Colon (tissue), 2 donors: ENCODE results near the gene PLAGL1.

ENCODE experiments used
- FAIRE-seq: peaks from 2 replicates; lab custom pipeline; 2012; peaks lifted over from hg19 to GRCh38; lab: Jason Lieb, UNC
- donor health status: control.
- donor health status: control.

The PLAGL1 gene

DNA sequence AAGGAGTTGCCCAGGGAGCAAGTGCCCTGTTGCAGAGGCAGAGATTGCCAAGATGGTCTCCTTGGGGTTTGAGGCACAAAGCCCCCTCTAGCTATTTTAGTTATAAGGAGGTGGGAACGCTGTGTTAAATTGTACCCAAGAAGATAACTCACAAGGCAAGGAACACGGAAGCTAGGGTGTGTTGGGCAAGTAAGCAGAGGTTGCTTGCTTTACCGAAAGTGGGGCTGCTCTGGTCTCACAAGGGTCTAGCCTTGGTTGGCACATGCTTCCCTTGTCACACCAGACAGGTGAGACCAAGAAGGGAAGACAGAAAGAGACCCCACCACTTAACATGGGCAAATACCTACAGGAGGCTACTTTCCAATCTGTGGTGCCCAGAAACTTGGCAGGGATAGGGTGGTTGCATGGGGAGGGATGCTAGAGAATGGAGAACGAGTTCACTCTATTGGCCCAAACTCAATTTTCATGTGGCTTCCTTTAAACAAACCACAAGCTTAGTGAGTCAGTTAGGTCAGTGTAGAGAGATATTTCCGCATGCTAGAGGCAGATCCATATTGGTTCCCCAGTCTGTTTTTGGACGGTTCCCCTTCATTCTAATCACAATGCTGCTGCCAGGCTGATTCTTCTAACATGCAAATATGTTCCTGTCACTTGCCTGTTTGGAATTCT is 42.4 kb downstream of the PLAGL1 start:
- FAIRE-seq: no peak

DNA sequence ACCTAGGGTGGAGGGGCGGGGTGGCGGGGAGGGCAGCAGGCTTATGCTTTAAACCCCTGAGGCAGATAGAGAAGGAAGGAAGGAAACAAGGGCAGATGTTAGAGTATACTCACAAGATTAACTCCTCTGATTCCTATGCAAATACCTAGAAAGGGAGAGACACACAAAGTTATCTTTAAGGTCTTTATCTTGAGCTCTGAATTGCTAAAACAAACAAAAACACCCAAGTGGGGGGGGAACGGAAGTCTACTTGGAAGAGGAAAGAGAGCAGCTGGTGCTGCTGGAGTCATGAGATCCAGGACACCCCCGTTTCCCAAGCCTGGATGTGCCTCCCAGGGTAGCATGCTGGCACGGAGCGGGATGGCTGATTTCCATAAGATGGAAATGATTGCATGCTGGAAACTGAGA is 43.4 kb downstream of the PLAGL1 start:
- no peak for FAIRE-seq

DNA sequence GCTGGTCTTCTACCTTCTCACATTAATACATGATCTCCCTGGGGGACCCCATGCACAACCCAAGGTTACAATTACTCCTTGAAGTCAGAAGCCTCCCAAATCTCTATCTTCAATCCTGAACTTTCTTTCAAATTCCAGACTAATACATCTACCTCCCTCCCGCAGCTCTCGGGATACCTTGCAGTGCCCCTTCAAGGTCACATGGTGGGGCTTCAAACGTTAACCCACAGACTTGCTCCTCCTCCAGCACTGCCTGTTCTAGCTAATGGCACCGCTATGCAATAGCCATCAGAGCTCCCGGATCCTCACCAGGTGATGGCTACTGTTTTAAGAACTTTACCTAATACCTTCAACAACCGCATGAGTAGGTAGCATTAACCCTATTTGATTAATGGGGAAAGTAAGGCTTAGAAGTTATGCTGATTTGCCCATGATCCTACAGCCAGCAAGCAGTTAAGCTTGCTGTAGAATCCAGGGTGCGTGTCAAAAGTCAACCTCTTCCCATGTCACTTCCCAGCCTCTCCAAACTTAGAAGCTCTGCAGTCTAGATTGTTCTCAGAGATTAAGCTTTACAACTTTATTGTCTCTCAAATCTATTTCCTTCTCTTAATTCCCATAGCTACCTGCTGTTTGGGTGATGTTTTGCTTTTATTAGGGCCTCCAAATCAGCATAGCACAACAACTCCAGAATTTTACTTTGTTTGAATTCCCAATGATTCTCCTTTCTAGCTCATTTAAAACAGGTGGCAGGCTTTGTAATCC is 44.7 kb downstream of the PLAGL1 start:
- FAIRE-seq: no peak

DNA sequence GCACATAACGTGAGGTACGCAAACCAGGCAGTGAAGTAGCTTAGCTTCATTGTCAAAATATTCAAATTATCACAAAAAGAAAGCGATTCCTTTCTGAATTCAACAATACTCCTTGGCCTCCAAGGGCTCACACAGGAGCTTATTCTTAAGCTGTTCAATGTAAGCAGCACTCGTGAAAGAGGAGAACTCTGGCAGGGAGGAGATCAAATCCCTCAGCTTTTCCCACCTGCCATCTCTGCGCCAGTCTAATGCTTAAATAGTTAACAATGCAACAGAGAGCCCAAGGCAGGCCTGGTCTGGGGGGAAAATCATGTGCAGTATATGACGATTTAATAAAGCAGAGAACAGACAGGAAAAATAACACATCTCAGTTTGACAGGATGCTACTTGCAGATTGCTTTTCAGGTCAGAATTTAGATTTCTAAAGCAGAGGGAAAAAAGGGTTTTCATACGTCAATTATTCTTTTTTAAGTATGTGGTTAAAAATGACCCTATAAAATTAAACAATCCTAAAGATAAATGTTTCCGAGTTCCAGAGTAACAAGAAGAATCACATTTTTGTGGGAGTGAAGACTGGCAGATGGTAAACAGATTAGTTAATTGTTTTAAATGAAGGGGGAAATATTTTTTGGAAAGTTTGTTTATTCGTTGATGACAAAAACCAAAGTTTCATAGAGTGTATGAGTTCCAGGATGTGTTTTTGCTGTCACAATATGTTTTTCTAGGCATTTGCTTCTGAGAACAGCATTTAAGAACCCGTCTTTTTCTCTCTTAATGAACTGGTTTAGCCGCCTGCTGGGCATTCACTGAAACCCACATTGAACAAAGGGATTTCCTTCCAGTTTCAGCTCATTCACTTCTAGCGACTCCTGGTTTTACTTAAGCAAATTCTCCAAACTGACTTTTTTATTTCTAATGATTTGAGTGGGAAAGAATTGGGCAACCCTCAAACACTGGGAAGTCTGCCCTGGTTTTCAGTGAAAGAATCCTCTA is 45.9 kb downstream of the PLAGL1 start:
- FAIRE-seq: no peak

DNA sequence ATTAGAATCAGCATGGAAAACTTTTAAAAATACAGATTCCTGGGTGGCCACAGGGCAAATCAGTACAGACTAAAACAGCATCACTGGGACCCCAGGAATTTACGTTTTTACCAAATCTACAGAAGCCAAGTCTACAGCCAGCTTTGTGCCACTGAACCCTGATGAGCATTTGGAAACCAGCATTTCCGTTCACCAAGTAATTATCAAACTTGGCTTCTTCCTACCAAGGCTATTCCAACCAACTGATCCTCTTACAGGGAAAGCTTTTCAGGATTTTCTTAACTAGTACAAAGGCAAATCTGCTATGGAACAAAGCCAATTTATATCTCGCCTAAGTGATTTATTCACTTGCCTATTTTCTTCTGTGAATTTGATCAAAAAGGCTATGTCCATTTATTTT is 47.0 kb downstream of the PLAGL1 start:
- FAIRE-seq: no peak

DNA sequence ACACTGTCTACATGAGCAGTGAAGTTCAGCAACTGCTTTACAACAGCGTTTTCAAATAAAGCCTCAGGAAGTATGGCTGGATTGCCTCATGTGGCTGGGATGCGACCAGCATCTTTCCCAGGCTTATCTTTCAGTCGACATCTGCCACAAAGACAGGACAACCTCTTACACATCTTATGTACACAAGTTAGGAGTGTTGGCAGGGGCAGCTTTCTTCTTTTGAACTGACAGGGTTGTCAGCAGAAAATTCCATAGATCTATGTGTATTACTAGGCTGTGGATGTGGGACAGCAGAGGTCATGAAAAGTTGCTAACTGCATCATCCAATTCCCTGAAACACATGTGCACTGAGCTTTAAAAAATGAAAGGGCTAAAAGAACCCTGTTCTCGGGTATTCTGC is 48.1 kb downstream of the PLAGL1 start:
- no peak for FAIRE-seq

DNA sequence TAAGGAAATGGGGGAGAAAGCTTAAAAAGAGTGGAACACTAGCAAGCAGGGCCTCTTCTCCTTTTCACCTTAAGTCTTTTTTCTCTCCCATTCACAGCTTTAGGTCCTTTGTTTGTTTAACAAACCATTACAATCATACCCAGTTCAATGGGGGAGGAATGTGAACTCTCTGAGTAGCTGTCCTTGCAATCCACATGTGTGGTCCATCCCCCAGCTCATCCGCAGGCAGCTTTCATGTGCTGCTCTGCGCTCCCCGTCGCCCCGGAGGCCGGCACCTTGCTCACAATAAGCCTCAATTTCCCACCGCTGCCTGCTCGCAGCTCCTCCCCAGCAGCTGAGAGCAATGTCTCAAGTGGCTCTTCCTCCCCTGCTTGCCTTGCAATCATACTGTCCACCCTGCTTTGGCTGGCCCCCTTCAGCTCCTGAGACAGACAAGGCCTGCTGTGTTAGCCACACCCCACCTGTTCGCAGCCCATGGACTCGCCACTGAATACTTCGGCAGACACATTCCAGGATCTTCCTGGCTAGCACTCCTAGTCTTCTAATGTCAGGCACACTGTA is 49.1 kb downstream of the PLAGL1 start:
- FAIRE-seq: no peak

DNA sequence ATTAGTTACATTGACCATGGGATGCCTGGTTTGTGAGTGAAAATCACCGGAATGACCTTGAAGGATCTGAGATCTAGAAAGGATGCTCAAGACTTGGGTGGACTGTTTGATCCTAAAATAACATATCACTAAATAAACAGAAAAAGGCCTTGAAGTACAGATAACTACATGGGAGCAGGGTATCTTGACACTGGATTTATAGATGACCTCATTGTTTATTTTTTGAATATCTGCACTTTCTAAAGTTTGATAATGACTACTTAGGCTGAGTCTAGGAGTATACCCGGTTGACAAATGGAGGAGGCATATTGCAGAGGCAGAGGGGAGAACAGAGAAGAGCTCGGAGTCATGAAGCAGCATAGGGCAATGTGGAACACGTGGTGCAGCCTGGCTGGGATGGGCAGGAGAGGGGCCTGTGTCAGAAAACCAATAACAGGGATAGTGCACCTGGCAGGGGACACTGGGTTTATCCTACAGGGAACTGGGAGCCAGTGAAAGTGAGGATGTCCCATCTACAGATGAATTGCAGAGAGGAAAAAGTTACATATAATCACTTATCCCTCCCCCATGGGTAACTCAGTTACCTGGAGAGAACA is 50.3 kb downstream of the PLAGL1 start:
- no peak for FAIRE-seq

DNA sequence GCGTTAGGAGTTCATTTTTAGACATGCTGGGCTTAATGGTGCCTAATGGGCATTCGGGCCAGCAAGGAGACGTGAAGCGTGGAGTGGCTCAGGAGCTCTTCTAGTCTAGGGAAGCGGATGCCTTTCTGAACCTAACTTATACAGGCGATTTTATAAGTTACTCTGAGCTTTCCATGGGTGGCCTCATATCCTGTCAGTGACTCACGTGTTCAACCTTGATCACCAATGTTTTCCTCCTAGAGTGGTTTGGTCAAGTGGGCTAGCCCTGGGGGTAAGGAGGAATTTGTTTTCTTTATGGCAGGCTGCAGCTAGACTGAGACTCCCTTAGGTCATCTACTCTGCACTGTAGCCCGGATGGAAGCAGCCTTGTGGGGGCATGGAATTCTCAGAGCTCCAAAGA is 52.1 kb downstream of the PLAGL1 start:
- no peak for FAIRE-seq

DNA sequence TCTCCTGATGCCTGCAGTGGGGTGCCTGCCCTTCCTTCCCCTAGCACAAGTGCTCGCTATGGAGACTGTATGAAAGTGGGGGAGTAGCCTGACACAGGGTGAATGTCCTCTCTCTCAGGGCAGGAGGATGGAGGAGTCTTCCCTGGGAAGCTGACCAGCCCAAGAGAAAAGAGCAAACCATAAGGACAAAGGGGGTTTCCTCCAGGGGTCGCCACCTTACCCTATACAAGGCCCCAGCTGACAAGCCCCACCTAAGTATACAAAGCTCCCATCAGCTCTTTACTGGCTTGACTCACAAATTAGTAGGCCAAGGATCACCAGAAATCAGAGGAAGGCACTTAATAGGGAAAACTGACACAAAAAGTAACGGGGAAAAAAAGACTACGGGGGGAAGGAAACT is 54.1 kb downstream of the PLAGL1 start:
- no peak for FAIRE-seq

DNA sequence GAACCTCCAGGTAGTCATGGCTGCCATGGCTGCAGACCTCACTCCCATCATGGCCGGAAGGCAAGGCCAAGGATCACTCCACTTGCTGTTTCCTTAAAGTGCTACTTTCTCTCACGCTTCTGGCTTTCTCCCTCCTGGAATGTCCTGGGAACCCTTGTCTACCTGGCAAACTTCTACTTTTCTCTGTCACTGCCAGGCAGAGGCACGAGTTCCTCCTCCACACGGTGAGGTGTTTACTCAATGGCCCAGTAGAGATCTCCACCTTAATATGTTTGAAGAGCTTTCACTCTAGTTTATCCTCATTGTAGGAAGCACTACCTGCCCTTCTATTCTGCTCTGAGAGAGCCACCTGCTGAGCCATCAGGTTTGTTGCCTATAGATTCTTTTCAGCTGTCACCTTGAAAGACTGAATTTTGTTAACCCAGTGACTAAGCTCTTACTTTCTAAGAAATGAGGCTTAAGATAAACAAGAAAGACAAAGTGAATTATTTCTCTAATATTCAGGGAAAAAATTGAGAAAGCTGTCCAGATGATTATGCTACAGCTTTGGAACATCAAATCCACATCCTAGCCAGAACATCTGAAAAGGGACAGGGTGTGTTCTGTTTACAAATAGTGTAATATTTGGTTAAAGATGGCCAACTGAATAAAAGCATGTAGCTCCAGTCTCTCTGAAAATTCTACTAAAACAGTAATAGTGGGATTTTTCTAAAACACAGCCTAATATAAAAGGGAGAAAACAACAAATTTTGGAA is 54.9 kb downstream of the PLAGL1 start:
- FAIRE-seq: no peak

DNA sequence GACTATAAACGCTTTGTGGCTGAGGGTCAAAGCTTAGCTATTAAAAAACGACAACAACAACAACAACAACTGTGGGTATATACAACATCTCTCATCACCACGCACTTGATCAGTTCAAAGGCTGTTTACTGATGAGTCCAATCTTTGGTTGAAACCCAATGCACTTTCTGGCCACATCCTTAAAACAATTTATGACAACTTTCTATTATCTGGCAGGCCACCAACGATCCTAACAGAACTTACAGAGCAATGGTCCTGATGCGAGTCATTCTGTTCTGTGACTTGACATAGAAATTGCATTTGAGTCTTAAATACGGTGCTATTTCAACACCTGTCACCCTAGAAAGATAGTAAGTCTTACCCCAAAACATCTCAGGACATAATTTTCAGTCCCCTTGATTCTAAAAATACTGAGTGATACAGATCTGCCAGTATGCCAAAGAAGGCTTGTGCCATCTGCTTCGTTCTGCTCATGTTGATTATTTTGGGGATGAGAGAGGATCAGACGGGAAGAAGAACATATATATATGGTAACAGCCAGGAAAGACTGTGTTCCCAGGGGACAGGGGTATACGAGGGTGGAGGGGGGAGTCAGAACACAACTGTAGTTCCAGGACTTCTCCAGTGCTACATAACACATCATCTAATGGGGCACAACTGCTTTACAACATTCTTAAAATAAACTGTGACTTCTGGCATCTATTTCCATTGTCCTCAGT is 55.8 kb downstream of the PLAGL1 start:
- no peak for FAIRE-seq

DNA sequence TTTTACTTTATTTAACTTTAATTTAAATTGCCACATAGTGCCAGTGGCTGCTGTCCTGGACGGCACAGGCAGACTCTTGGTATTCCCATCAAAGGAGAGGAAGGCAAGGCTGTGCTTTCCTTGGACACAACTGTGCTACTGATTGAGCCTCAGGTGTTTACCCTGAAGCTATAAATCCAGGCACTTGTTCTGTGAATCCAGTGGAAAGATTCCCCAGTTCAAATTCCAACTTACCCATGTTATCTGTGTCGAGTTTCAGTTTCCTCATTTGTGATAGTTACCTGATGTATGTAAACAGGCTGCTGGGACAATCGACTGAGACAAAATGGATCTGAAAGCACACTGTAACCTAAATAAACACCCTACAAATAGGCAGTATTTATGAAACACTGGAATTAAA is 57.2 kb downstream of the PLAGL1 start:
- FAIRE-seq: no peak

DNA sequence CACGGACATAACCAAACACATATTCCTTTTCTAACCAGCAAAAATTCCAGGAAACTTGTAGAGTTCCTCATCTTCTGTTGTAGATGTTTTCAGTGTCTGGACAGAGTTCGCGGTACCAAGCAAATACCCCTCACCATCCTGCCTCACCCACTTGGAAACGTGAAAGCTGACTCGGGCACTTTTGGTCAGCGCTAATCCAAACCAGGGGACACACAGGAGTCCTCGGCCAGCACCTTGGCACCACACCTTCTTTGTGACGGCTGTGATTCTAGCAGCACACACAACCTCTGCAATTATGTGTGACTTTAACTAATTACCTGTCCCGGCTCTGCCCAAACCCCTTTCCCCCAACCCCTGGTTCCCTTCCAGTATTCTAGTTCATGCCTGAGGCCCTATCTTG is 58.1 kb downstream of the PLAGL1 start:
- no peak for FAIRE-seq

DNA sequence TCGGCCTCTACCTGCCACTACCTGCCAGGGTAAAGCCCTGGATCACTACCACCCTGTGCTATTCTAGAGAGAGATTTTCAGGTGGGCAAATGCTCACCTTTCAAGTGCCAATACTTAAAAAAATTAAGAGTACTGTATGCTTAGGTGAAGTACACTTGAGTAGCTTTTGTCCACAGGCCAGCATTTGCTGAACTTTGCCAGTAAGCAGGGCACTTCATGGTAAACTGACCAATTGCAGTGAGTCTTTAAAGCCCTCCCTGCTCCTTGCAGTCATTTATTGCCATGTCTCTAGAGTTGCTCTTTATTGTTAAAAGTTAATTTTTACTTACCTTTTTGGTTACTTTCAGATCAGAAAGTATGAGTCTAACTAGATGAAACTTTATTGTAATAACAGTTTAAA is 58.5 kb downstream of the PLAGL1 start:
- no peak for FAIRE-seq

DNA sequence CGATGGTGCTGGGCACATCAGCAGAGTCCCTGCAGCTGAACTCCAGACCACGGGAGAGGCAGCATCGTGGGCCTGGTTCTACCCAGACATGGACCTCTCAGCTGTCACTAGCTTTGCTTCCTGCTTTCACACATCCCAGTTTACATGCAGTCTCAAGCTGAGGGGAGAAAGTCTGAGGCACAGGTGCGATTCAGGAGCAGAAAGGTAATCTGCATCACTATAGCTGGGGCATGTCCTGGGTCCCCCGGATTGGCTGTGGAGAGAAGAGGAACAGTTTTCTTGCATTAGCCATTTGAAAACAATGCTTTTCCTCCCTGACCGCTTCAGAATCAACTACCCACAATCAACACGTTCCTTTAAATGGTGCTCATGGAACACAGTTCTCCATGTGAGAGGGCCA is 59.9 kb downstream of the PLAGL1 start:
- FAIRE-seq: no peak

DNA sequence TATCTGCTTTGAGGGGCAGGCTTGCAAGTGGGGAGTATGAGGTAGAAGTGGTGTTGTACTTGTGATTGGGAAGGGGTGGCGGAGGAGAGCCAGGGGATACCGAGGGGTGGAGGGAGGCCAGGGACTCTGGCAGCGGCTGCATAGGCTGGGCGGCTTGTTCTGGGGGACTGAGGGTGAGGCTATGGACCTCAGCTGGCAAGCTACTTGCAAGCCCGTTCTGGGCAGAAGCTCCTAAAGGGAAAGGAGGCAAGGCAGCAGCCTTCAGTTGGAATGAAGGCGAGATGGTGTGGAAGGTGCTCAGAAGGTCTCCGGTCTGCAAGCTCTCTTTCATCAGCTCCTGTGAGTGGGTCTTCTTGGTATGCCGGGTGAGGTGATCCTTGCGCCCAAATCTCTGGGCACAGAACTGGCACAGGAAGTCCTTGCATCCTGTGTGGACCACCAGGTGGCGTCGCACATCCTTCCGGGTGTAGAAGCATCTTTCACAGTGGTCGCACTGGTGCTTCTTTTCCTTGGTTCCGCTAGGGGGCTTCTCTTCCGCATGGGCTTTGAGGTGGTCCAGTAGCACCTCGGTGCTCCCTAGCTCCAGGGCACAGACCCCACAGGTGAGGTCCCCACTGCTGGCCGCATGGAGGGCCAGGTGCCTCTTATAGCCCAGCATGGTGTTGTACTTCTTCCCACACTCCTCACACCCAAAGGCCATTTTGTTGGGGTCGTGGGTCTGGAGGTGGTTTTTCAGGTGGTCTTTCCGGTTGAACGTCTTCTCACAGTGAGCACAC is 66.0 kb downstream of the PLAGL1 start:
- FAIRE-seq: no peak

DNA sequence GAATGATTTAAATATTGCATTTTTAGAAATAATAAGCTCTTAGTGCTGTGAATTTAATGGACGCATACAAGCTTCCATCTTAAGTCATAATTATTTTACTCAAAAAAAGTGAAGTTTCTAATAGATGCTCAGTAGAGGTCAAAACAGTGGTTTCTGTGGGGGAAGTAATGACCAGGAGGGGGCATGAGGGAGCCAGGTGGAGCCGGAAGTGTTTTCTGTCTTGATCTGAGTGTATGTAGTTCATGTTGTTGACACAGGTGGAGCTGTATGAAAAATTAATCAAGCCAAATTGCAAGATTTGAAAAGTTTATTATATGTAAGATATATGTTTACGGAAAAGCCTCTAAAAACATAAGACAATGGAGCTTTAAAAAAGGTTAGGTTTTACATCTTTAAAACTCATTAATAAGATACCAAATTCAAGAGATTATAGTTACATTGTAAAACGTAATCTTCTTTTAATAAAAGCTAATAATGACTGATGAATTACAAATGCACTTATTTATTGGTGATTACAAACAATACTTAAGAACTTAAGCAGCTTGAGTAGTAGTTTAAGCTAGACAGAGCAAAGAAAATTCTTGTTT is 68.0 kb downstream of the PLAGL1 start:
- FAIRE-seq: peak; percentile 90

DNA sequence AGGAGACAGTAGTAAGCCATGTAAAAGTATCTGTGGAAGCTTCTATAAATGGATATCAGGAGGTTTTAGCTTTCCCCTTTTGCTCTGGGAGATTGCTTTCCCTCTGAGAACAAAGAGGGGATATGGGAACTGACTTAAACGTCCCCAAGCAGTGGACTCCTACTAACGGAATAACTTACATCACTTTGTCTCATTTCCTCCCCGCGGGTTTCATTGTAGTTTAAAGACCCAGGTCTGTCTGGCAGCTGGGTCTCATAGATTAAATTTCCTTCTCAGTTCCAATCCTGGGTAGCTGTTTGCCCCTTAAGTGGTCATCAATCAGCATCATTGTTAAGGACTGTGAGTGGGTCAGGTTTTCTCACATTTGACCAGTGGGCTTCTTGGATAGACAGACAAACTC is 68.7 kb downstream of the PLAGL1 start:
- FAIRE-seq: no peak

DNA sequence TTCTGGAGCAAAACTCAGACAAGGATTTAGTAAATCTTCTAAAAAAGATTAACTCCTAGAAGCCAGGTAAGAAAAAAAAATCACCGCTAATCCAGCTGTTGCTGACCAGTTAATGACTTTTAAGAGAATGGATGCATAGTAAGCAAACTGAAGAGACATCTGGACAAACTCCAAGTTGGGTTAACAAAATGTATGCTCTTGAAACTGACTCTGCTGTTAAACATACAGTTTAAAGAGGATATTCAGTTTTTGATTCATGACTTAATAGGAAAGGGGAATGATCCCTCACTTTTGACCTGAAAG is 70.4 kb downstream of the PLAGL1 start:
- FAIRE-seq: no peak
